H1 (cell line): ENCODE measurements around the gene ACCS. TPM values are rescaled to one million over a fixed set of nuclear protein-coding genes. Genes with fewer than 3 reads are reported as not detected.

Experiments
- CTCF ChIA-PET: fragments of 300-600 bp; sonication (Branson Sonifier 250); formaldehyde crosslinking; loops from one replicate; lab custom pipeline; 2021; ENCODE audit not compliant: partially characterized antibody; lab: Charles Lee
- POLR2A ChIA-PET: fragments of 300-600 bp; sonication (Branson Sonifier 250); formaldehyde crosslinking; loops from one replicate; lab custom pipeline; 2021; ENCODE audit warnings: inconsistent platforms; ENCODE audit not compliant: partially characterized antibody; lab: Charles Lee
- DNase-seq, 2 experiments: peaks; one replicate each; pipeline versions ENCODE4 v3.0.0 to v3.0.0-alpha.2; 2010 to 2022; ENCODE audit warnings: low spot score in 2 of 2, low read depth in 1 of 2, mixed read lengths in 1 of 2
- FAIRE-seq: peaks from 2 replicates; lab custom pipeline; 2011; peaks lifted over from hg19 to GRCh38; lab: Jason Lieb, UNC
- H2AFZ ChIP-seq: 2 replicates; pipeline ENCODE4 v1.8.1; 2012; ENCODE audit warnings: low read length, inconsistent platforms
- H2AK5ac ChIP-seq: 2 replicates; pipeline ENCODE4 v1.6.1; 2013; ENCODE audit warnings: low read depth, low read length
- H2BK120ac ChIP-seq: replicated peaks from 2 replicates; pipeline ENCODE3; 2013; ENCODE audit warnings: low read depth, low read length, inconsistent platforms
- H2BK12ac ChIP-seq: 2 replicates; pipeline ENCODE4 v1.6.1; 2013; ENCODE audit warnings: low read depth, low read length
- H2BK15ac ChIP-seq: 2 replicates; pipeline ENCODE4 v1.6.1; 2013; ENCODE audit warnings: low read length
- H2BK20ac ChIP-seq: 2 replicates; pipeline ENCODE4 v1.6.1; 2013; ENCODE audit warnings: low read length
- H2BK5ac ChIP-seq: 2 replicates; pipeline ENCODE4 v1.6.1; 2013; ENCODE audit warnings: low read depth, low read length
- H3K14ac ChIP-seq: 2 replicates; pipeline ENCODE4 v1.6.1; 2013; ENCODE audit warnings: inconsistent platforms; ENCODE audit not compliant: insufficient read length
- H3K18ac ChIP-seq: 2 replicates; pipeline ENCODE4 v1.6.1; 2013; ENCODE audit warnings: low read length; ENCODE audit errors: extremely low read depth
- H3K23ac ChIP-seq: 2 replicates; pipeline ENCODE4 v1.6.1; 2013; ENCODE audit warnings: inconsistent platforms; ENCODE audit not compliant: insufficient read length
- H3K23me2 ChIP-seq: 2 replicates; pipeline ENCODE4 v1.6.1; 2013; ENCODE audit warnings: low read depth, low read length
- H3K27ac ChIP-seq: 2 replicates; pipeline ENCODE4 v1.6.1; 2011; ENCODE audit warnings: low read depth, low read length, inconsistent platforms
- H3K27me3 ChIP-seq, 4 experiments: replicated peaks in 1 of 4; 1 replicate in 1 of 4; 2 replicates in 3 of 4; pipeline versions ENCODE4 v1.6.1 to v1.8.1; 2011 to 2013; ENCODE audit warnings: low read length in 3 of 4, mild to moderate bottlenecking in 3 of 4, inconsistent platforms in 2 of 4, mixed read lengths in 2 of 4, moderate library complexity in 1 of 4; ENCODE audit not compliant: control insufficient read depth in 3 of 4, insufficient read depth in 3 of 4; ENCODE audit errors: extremely low read depth in 1 of 4
- H3K36me3 ChIP-seq, 4 experiments: 2 replicates each; pipeline versions ENCODE4 v1.6.1 to v1.8.1; 2011 to 2013; ENCODE audit warnings: mild to moderate bottlenecking in 4 of 4, low read length in 3 of 4, moderate library complexity in 2 of 4, control low read depth in 1 of 4, inconsistent platforms in 1 of 4; ENCODE audit not compliant: insufficient read depth in 4 of 4, control insufficient read depth in 2 of 4
- H3K4ac ChIP-seq: replicated peaks from 2 replicates; pipeline ENCODE3; 2013; ENCODE audit warnings: low read length, low read depth, mixed read lengths, inconsistent platforms; ENCODE audit not compliant: insufficient read length
- H3K4me1 ChIP-seq, 4 experiments: replicated peaks in 1 of 4; 1 replicate in 1 of 4; 2 replicates in 3 of 4; pipeline versions ENCODE4 v1.6.1 to v1.8.1; 2011 to 2013; ENCODE audit warnings: low read length in 3 of 4, inconsistent platforms in 2 of 4, mixed read lengths in 1 of 4; ENCODE audit not compliant: insufficient read depth in 4 of 4, control insufficient read depth in 3 of 4
- H3K4me2 ChIP-seq, 2 experiments: 2 replicates each; pipeline versions ENCODE4 v1.6.1 to v1.8.1; 2011 to 2013; ENCODE audit warnings: low read depth in 2 of 2, low read length in 2 of 2, control low read depth in 1 of 2, inconsistent platforms in 1 of 2, mild to moderate bottlenecking in 1 of 2; ENCODE audit not compliant: insufficient read depth in 1 of 2
- H3K4me3 ChIP-seq, 4 experiments: fragments of 200-600, 300-600 bp in 1 of 4; sonication (generic), shearing (Covaris generic), sonication (Bioruptor Twin) in 1 of 4; 2 replicates each; pipeline versions ENCODE4 v1.5.1 to v1.8.1; 2011 to 2016; ENCODE audit warnings: low read length in 4 of 4, low read depth in 3 of 4, control low read depth in 2 of 4, inconsistent platforms in 2 of 4, mild to moderate bottlenecking in 2 of 4, mixed read lengths in 1 of 4, moderate library complexity in 1 of 4; ENCODE audit not compliant: insufficient read depth in 2 of 4; ENCODE audit errors: extremely low read depth in 1 of 4
- H3K56ac ChIP-seq: replicated peaks from 2 replicates; pipeline ENCODE3; 2013; ENCODE audit warnings: low read depth, mild to moderate bottlenecking, mixed read lengths, low read length, inconsistent platforms; ENCODE audit not compliant: insufficient read length
- H3K79me1 ChIP-seq: 2 replicates; pipeline ENCODE4 v1.6.1; 2013; ENCODE audit warnings: low read depth, low read length, control low read depth
- H3K79me2 ChIP-seq, 2 experiments: 2 replicates each; pipeline versions ENCODE4 v1.6.1 to v1.8.1; 2012 to 2013; ENCODE audit warnings: low read length in 2 of 2, mild to moderate bottlenecking in 2 of 2, inconsistent platforms in 1 of 2; ENCODE audit not compliant: insufficient read depth in 2 of 2, control insufficient read depth in 1 of 2
- H3K9ac ChIP-seq, 4 experiments: replicated peaks in 1 of 4; 1 replicate in 1 of 4; 2 replicates in 3 of 4; pipeline versions ENCODE4 v1.6.1 to v1.8.1; 2011 to 2013; ENCODE audit warnings: low read depth in 3 of 4, low read length in 3 of 4, control low read depth in 2 of 4, mild to moderate bottlenecking in 2 of 4, moderate library complexity in 2 of 4, inconsistent platforms in 1 of 4; ENCODE audit errors: extremely low read depth in 1 of 4
- H3K9me3 ChIP-seq, 2 experiments: 2 replicates each; pipeline versions ENCODE4 v1.6.1 to v1.8.1; 2012 to 2013; ENCODE audit warnings: mild to moderate bottlenecking in 2 of 2, moderate library complexity in 2 of 2, control low read depth in 1 of 2, inconsistent platforms in 1 of 2, low read depth in 1 of 2, low read length in 1 of 2, mixed read lengths in 1 of 2; ENCODE audit not compliant: insufficient read depth in 2 of 2
- H4K20me1 ChIP-seq, 2 experiments: replicated peaks in 1 of 2; 2 replicates each; pipeline versions ENCODE3 to v1.8.1; 2011 to 2013; ENCODE audit warnings: inconsistent platforms in 2 of 2, low read length in 2 of 2, mild to moderate bottlenecking in 1 of 2; ENCODE audit not compliant: insufficient read depth in 2 of 2, control insufficient read depth in 1 of 2
- H4K5ac ChIP-seq: 2 replicates; pipeline ENCODE4 v1.6.1; 2013; ENCODE audit warnings: low read length, low read depth, mixed read lengths, inconsistent platforms; ENCODE audit not compliant: insufficient read length
- H4K8ac ChIP-seq: 2 replicates; pipeline ENCODE4 v1.8.0; 2013; ENCODE audit warnings: mild to moderate bottlenecking, moderate library complexity, low read length, inconsistent platforms; ENCODE audit not compliant: insufficient read depth; ENCODE audit errors: extremely low read depth
- H4K91ac ChIP-seq: replicated peaks from 2 replicates; pipeline ENCODE3; 2013; ENCODE audit warnings: low read length, mixed read lengths, inconsistent platforms; ENCODE audit not compliant: insufficient read length
- CEBPB ChIP-seq: IDR thresholded peaks from 2 replicates; pipeline ENCODE4 v1.6.1; 2012; ENCODE audit warnings: low read depth, low read length
- KDM5A ChIP-seq: fragments of 200-600 bp; IDR thresholded peaks from 2 replicates; pipeline ENCODE4 v1.7.1; 2012; ENCODE audit warnings: mild to moderate bottlenecking, low read length, inconsistent platforms, mixed read lengths
- NRF1 ChIP-seq: IDR thresholded peaks from 2 replicates; pipeline ENCODE4 v1.6.1; 2011; ENCODE audit warnings: mild to moderate bottlenecking, low read depth, low read length, improper control_type of control experiment
- SAP30 ChIP-seq: fragments of 300-600 bp; sonication (generic); IDR thresholded peaks from 2 replicates; pipeline ENCODE4 v1.7.1; 2012; ENCODE audit warnings: low read length, moderate library complexity, mild to moderate bottlenecking, inconsistent platforms; ENCODE audit not compliant: insufficient read depth, insufficient replicate concordance
- SIN3A ChIP-seq, 2 experiments: IDR thresholded peaks in 1 of 2; conservative IDR thresholded peaks in 1 of 2; 2 replicates each; pipeline ENCODE4 v1.6.1; 2011 to 2012; ENCODE audit warnings: low read length in 2 of 2, improper control_type of control experiment in 1 of 2, low read depth in 1 of 2, mild to moderate bottlenecking in 1 of 2
- SP4 ChIP-seq: IDR thresholded peaks from 2 replicates; pipeline ENCODE4 v1.6.1; 2012; ENCODE audit warnings: low read length, inconsistent platforms
- WGBS, 2 experiments: shearing (Covaris generic) in 1 of 2; methylation state at CpG; one replicate each; pipeline versions ENCODE4 v1.1.6 to v1.1.7; 2013 to 2015; ENCODE audit warnings: low lambda C conversion rate in 2 of 2, mixed read lengths in 2 of 2, inconsistent platforms in 1 of 2, low coverage in 1 of 2, missing lambda C conversion rate in 1 of 2; ENCODE audit not compliant: insufficient replicate concordance in 2 of 2, insufficient coverage in 1 of 2, insufficient read length in 1 of 2; ENCODE audit errors: extremely low coverage in 1 of 2, missing lambda C conversion rate in 1 of 2; 5-methylcytosine and 5-hydroxymethylcytosine counted together
- polyA plus RNA-seq, 7 experiments: library from polyadenylated mRNA; depleted of rRNA in 3 of 7; stranded (reverse) in 5 of 7; unstranded in 2 of 7; fragments of >200 nt in 5 of 7; fragments of 200-250 nt in 2 of 7; gene quantifications; 1 replicate in 5 of 7; 2 replicates in 1 of 7; 4 replicates in 1 of 7; pipeline versions ENCODE4 v1.2.1 to v1.2.3, GENCODE V29; 2011 to 2013; ENCODE audit warnings: missing spikeins in 2 of 7, mixed read lengths in 2 of 7
- total RNA-seq: library from RNA; stranded (reverse); fragmentation: NEBNext Ultra II Directional; extraction: Animal tissue kit (Norgen Biotek cat#: 25700); gene quantifications from 2 replicates; pipeline ENCODE4 v1.2.1, GENCODE V29; 2021
- TF ChIP-seq, protein P1 (sequence below): IDR thresholded peaks from 2 replicates; pipeline ENCODE4 v1.6.1; 2011; ENCODE audit warnings: low read length, improper control_type of control experiment
- TF ChIP-seq, protein P2 (sequence below): IDR thresholded peaks from 2 replicates; pipeline ENCODE4 v1.6.1; 2012; ENCODE audit warnings: low read length, inconsistent platforms
- TF ChIP-seq, protein P3 (sequence below): IDR thresholded peaks from 2 replicates; pipeline ENCODE4 v1.6.1; 2012; ENCODE audit warnings: inconsistent platforms

Gene ACCS
- total and polyA plus RNA-seq, 2 of the 8 experiments (the other 6 are each of a cell fraction or from before 2014, with no cell fraction given): 6.0 to 8.0 TPM

DNA sequence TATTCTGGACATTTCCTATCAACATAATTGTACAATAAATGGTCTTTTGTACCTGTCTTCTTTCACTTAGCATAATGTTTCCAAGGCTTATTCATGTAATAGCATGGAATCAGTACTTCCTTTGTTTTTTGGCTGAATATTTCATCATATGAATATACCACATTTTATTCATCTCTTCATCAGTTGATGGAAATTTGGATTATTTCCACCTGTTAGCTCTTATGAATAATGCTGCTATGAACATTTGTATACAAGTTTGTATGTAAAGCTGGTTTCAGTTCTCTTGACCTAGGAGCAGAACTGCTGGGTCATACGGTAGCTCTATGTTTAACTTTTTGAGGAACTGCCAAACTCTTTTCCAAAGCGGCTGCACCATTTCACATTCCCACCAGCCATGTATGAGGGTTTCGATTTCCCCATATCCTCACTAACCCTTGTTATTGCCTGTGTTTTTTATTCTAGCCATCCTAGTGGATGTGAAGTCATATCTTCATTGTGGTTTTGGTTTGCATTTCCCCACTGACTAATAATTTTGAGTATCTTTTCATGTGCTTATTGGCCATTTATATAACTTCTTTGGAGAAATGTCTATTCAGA, 50.3 kb downstream of the ACCS start:
- Histone ChIP-seq H3K56ac (no peak overlapping the region), H3K4ac (no peak overlapping the region), H3K27ac (no peak overlapping the region), H2BK5ac (no peak overlapping the region), H2BK120ac (no peak overlapping the region), H3K9me3 (no peaks in the 10 kb centered on the region), H4K91ac (no peak overlapping the region), H3K36me3 (peaks cover 0 to 11% (median 5%) of the 10 kb centered on the region in 4 experiments; a peak in 5 of 8 replicates), H2BK12ac (no peak overlapping the region), H3K79me1 (no peaks in the 10 kb centered on the region; the same call in 1 of the 2 replicates), H3K4me2 (no peak overlapping the region), H2AFZ (no peak overlapping the region), H4K5ac (no peak overlapping the region), H3K23ac (no peak overlapping the region), H3K14ac (no peak overlapping the region), H3K27me3 (peaks cover 0 to 1% (median 0%) of the 10 kb centered on the region in 4 experiments; a peak in 1 of 7 replicates), H3K9ac (no peak overlapping the region), H4K20me1 (peaks cover 2% of the 10 kb centered on the region in 2 experiments), H3K79me2 (no peaks in the 10 kb centered on the region), H3K4me1 (peaks cover 0 to 2% (median 0%) of the 10 kb centered on the region in 4 experiments; a peak in 1 of 7 replicates), H2BK20ac (no peak overlapping the region), H3K4me3 (no peak overlapping the region), H2BK15ac (no peak overlapping the region), H3K18ac (no peak overlapping the region), H3K23me2 (no peaks in the 10 kb centered on the region), H2AK5ac (no peak overlapping the region), H4K8ac (no peak overlapping the region)
- WGBS, 2 experiments: 92% methylated on average over 3 of the region's 3 CpGs; no CpG with 5 or more reads in 1 of the 2 experiments
- POLR2A ChIA-PET: no interaction called here
- no peak for FAIRE-seq
- DNase-seq: no peak
- CTCF ChIA-PET: interaction anchor here (0.5 to 2.2 kb wide), 3 partner anchors 12 to 23 kb away, joined by 3 to 10 read pairs (median 5); no protein-coding TSS in a partner anchor
- TF ChIP-seq, protein P1, sequence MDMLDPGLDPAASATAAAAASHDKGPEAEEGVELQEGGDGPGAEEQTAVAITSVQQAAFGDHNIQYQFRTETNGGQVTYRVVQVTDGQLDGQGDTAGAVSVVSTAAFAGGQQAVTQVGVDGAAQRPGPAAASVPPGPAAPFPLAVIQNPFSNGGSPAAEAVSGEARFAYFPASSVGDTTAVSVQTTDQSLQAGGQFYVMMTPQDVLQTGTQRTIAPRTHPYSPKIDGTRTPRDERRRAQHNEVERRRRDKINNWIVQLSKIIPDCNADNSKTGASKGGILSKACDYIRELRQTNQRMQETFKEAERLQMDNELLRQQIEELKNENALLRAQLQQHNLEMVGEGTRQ: no peak
- TF ChIP-seq SIN3A (conservative IDR thresholded peaks at IDR 0.05 in 1 of 2, IDR thresholded peaks at IDR 0.05 in 1 of 2; ENCODE audit: low read depth in 1 of 2, low read length in 2 of 2) (no peak), KDM5A (no peak), SAP30 (no peak), CEBPB (no peak), SP4 (no peak), NRF1 (no peak)
- TF ChIP-seq, protein P2, sequence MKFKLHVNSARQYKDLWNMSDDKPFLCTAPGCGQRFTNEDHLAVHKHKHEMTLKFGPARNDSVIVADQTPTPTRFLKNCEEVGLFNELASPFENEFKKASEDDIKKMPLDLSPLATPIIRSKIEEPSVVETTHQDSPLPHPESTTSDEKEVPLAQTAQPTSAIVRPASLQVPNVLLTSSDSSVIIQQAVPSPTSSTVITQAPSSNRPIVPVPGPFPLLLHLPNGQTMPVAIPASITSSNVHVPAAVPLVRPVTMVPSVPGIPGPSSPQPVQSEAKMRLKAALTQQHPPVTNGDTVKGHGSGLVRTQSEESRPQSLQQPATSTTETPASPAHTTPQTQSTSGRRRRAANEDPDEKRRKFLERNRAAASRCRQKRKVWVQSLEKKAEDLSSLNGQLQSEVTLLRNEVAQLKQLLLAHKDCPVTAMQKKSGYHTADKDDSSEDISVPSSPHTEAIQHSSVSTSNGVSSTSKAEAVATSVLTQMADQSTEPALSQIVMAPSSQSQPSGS: no peak
- TF ChIP-seq, protein P3, sequence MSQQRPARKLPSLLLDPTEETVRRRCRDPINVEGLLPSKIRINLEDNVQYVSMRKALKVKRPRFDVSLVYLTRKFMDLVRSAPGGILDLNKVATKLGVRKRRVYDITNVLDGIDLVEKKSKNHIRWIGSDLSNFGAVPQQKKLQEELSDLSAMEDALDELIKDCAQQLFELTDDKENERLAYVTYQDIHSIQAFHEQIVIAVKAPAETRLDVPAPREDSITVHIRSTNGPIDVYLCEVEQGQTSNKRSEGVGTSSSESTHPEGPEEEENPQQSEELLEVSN: no peak
